GM15510 (cell line): ENCODE results near the gene ACSF3.

ENCODE experiments used
- POLR2A ChIP-seq: IDR thresholded peaks from 3 replicates; pipeline ENCODE4 v1.6.1; 2011; ENCODE audit warnings: borderline replicate concordance; ENCODE audit not compliant: insufficient read length; ENCODE audit errors: extremely low read depth

The ACSF3 gene

GRCh38 chr16:89176147-89176690 lies 82.6 kb downstream of the ACSF3 start:
- no peak for TF ChIP-seq POLR2A

DNA sequence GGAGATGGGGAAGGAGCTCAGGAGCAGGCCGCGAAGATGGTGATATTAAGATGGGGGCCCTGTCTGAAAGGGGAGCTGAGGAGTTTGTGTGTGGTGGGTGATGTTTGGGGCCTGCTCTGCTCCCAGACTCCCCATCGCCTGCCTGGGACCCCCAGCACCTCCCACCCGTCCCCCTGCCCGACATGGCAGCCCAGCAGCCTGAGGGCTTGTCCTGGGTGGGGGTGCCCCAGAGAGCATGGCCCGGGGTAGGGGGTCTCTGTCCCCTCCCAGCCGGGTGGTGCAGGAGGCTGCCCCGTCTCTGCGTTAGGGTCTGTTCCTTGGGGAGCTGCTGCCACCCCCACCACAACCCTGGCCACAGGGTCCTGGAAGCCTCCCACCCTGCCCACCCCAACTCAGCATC lies 83.1 kb downstream of the ACSF3 start:
- no peak for TF ChIP-seq POLR2A

- TF ChIP-seq POLR2A = no peak
Measured at GRCh38 chr16:89177501-89177900, 83.8 kb downstream of the ACSF3 start.

DNA sequence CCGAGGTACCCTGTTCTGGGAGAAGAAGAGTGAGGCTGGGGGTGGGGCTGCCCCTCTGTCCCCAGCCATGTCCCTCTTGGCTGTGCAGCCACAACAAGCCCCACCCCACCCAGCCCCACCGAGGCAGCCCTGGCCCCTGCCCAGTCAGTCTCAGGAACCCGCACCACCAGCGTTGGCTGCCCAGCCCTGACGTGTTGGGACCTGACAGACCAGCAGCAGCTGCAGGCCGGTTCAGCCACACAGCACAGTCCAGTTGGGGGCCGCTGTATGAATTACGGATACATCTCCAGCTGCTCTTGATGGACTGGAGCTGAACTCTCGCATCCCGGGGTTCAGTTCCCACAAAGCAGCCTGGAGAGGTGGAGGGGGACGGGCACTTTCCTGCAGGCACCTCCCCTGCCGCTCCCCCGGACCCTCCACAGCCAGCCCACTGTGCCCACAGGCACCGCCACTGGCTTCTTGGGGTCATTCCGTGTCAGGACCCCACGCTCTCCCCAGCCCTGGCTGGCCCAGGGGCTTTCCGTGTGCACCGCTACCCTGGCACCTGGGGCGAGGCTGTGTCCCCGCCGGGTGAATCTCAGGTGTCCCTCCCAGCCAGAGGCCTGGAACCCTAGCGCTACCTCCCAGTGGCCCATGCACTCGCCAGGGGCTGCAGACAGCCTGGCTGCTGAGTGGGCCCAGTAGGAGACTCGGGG lies 84.9 kb downstream of the ACSF3 start:
- TF ChIP-seq POLR2A = no peak

GRCh38 chr16:89179148-89179484 lies 85.5 kb downstream of the ACSF3 start:
- no peak for TF ChIP-seq POLR2A

DNA sequence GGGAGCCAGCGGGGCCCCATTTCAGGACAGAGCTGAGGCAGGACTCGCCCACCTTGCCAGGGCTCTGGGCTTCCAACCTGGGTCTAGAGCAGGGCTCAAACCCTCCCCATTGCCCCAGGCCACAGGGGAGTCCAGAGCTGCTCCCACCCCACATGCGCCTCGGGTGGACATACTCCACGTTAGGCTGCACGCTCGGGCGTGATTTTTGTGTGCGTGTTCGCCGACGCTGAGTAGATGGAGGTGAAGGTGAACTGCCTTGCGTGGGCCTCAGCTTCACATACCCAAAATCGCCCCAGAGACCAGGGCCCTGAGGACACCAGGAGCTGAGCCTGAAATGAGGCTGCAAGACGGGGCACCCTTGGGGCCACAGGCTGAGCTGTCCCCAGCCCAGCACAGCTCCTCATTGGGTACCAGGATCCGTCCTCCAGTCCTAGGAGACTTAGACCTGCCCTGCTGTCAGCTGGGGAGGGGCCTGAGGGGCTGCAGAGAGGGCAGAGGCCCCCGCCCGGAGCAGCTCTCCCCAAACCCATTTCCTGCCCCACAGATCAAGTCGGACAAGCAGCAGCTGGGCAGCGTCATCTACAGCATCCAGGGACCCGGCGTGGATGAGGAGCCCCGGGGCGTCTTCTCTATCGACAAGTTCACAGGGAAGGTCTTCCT lies 86.1 kb downstream of the ACSF3 start:
- no peak for TF ChIP-seq POLR2A

DNA sequence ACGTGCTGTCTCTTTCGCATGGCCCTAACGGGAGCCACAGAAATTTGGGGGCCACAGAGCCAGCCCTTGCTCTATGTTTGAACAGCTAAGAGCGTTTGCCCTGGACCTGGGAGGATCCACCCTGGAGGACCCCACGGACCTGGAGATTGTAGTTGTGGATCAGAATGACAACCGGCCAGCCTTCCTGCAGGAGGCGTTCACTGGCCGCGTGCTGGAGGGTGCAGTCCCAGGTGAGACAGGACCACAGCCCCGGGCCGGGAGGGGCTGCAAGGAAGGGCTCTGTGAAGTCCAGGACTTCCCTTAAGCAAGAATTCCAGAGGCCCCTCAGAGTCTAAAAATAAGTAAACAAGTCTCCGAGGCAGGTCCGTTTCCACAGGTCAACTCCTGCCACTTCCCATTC lies 89.8 kb downstream of the ACSF3 start:
- TF ChIP-seq POLR2A = no peak

GRCh38 chr16:89183975-89184676 lies 90.5 kb downstream of the ACSF3 start:
- TF ChIP-seq POLR2A = no peak

GRCh38 chr16:89184677-89184932 lies 91.0 kb downstream of the ACSF3 start:
- no peak for TF ChIP-seq POLR2A

DNA sequence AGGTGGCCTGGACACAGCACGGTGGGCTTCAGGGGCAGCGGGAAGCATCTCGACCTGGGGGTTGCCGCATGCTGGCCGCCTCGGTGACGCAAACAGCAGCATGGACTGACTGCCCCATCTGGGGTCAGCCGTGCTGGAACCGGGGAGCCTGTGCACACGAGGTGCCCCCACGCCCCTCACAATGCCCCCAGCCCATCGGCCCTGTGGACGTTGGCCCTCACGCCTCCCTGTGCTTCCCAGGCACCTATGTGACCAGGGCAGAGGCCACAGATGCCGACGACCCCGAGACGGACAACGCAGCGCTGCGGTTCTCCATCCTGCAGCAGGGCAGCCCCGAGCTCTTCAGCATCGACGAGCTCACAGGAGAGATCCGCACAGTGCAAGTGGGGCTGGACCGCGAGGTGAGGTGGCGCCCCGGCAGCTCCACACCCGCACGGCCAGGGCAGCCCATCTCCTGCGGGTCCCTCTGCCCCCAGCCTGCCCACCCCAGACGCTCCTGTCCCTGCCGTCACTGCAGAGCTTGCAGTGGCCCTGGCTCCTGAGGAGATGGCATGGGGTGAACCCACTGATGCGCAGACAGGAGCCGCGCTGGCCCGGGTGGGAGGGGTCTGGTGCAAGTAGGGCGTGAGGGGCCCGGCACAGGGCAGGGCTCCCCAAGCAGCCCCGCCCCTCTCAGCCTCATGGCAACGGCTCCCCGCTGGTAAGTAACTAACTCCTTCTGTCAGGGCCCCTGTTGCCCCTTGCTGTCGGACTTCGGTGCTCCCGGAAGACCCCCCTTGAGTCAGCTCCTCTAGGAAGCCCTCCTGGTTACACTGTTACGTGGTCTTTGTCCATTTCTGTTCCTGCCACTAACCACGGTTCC lies 91.5 kb downstream of the ACSF3 start:
- no peak for TF ChIP-seq POLR2A

GRCh38 chr16:89187032-89187769 lies 93.5 kb downstream of the ACSF3 start:
- TF ChIP-seq POLR2A = no peak

GRCh38 chr16:89187770-89188392 lies 94.2 kb downstream of the ACSF3 start:
- TF ChIP-seq POLR2A = no peak

- no peak for TF ChIP-seq POLR2A
Measured at GRCh38 chr16:89189358-89190025, 95.8 kb downstream of the ACSF3 start.

- no peak for TF ChIP-seq POLR2A
Measured at GRCh38 chr16:89190150-89190958, 96.7 kb downstream of the ACSF3 start.
